Measurements from ENCODE around the gene SF1.
"Not testable (repeated sequence)": the region's sequence is repeated elsewhere in the genome, so short reads cannot be mapped to it uniquely, and the experiment has no call there.

Gene SF1, protein sequence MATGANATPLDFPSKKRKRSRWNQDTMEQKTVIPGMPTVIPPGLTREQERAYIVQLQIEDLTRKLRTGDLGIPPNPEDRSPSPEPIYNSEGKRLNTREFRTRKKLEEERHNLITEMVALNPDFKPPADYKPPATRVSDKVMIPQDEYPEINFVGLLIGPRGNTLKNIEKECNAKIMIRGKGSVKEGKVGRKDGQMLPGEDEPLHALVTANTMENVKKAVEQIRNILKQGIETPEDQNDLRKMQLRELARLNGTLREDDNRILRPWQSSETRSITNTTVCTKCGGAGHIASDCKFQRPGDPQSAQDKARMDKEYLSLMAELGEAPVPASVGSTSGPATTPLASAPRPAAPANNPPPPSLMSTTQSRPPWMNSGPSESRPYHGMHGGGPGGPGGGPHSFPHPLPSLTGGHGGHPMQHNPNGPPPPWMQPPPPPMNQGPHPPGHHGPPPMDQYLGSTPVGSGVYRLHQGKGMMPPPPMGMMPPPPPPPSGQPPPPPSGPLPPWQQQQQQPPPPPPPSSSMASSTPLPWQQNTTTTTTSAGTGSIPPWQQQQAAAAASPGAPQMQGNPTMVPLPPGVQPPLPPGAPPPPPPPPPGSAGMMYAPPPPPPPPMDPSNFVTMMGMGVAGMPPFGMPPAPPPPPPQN

DNA sequence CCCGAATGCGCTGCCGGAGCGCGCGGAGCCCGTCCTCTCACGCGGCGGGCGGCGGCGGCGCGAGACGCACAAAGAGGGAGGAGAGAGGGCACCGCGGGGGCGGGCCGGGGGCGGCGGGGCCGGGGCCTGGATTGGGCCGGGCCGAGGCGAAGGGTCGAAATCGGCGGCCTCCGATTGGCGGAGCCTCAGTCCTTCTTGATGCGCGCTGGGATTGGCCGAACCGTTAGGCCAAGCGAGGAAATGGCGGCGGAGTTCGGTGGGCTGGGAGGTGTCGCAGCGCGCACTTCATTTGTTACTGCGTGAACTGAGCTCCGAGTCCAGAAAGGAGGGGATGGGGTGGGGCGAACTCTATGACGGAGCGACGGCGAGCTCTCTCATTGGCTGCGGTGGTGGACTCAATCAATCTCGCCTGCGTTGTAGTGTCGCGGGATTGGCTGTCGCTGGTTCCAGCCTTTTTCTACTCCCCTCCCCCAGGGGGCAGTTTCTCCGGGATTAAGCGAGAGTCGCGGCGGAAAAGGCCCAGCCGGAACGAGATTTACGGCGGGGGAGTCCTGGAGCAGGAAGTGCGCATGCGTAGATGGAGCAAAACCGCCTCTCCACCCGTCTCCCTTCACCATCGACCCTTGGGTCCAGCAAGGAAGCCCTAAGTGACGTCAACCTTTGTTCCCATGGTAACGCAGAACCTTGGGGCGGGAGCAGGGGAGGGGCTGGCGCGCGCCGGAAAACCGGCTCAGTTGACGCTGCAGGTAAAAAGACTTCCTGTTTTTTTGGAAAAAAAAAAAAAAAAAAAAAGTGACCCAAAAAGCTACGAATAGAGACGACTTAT, at the start of gene SF1:
Gene SF1, minus strand, starts transcription at position 70 of the 826 bp plus-strand sequence. CDS start 150 bp downstream, outside the sequence.
- DNase-seq, result peak; percentile 100

DNA sequence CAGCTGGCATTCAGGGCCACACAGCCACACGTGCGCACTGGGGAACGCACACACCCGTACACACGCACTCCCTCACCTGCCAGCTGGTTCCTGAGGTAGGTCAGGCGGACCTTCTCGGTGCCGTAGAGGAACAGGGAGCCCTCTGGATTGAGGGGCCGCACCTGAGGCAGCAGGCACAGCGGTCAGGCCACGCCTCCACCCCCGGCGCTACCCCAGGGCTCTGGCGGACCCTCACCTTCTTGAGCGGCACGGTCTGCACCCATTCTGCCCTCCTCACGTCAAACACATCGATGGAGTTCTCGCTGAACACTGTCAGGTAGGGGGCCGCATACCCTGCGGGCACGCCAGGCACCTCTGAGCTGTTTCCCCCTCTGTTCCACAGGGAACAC, 49.1 kb upstream of the SF1 start:
- no peak for DNase-seq

DNA sequence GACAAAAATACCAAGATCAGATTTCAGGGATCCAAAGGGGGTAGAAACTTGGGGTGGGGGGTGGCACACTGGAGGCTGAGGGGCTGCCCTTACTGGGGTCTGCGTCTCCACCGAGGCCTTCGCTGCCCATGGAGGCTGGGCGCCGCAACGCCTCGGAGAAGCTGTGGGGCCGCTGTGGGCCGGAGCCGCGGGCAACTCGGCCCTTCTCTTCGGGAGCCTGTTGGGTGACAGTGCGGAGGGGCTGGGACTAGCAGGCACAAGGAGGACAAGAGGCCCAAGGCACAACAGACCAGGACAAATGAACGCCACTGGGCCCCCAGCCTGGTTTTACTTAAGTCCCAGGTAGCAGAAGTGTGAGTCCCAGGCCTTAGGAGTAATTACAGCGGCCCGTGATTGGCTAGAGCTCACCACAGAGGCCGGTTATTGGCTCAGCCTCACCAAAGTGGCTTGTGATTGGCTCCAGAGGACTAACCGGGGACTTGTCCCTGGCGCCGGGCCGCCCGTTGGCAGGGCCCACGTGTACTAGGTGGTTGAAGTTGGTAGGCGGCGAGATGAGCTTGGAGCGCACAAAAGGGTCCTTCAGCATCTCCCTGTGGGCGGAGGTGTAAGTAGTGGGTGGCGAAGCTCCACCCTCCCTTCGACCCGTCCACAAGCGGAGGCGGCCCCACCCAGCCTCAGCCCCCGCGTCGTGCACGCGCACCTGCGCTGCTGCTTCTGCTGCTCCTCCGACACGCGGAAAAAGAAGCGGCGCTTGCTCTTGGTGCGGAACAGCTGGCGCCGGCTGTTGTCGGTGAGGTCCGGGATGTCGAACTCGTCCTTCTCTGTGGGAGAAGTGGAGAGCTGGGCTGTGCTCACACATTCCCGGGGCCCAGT, 48.5 kb upstream of the SF1 start:
- no peak for DNase-seq

DNA sequence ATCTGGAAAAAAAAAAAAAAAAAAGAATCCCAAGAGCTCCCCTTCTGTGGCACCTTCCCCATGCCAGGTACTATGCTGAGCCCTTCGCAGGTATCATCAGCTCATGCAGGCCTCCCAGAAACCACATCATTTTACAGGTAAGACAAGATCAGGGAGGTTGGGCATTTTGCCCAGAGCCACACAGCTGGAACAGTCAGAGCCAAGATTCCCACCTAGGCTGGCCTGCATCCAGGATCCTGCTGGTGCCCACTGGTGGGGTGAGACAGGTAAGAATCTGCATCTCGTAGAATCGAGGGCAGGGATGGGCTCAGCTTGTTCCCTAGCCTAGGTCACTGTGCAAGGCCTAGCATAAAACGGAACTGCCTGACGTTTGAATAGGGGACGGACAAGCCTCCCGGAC, 47.7 kb upstream of the SF1 start:
- DNase-seq, result no peak

DNA sequence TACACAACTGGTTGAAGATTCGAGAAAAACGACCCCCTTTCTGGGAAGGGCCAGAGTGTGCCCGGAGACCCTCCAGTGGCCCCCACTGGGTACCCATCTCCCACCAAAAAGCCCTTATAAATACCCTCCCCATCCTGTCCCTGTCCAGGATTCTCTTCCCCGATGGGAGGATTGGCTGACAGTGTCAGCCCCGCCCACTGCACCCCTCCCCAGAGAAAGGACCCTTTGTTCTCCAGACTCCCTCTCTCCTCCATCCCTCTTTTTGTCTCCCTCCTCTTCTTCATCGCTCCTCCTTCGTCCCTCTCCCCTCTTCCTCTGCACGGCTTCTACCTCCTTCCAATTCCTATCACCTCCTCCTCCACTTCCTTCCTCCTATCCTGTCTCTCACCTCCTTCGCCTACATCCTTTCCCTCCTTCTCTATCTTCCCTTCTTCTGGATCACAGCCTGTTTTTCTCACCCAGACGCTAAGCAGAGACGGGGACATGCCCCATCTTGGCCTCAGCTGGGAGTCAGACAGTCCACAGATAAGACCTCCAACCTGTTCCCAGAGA, 45.3 kb upstream of the SF1 start:
- DNase-seq, result no peak

DNA sequence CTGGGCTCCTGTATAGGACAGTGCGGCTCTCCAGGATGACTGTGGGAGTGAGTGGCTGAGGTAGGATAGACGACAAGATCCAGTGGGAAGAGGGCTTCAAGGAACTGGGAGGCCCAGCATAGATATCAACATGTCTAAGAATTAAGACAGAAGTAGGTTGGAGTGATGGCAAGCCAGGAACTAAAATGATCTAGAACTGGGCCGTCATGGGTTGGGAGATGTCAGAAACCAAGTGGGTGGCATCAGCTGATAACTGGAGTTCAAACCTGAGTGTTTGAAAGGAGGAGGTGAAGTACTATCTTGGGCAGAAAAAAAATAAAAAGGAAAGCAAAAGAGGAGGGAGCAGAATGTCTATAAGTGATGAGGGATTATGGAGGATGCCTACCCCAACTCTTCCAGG, 39.1 kb upstream of the SF1 start:
- DNase-seq, result no peak

DNA sequence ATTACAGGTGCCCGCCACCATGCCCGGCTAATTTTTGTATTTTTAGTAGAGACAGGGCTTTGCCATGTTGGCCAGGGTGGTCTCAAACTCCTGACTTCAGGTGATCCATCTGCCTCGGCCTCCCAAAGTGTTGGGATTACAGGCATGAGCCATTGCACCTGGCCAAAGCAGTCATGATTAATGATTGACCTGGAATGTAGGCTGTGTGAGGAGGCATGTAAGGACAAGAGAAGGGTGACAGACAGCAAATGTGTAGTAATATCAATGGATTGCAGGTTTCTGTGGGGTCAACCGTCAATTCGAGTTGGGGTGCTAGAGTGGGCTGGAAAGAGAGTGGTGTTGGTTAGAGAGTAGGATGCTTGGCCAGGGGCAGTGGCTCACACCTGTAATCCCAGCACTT, 37.1 kb upstream of the SF1 start:
- not testable (repeated sequence) for DNase-seq

DNA sequence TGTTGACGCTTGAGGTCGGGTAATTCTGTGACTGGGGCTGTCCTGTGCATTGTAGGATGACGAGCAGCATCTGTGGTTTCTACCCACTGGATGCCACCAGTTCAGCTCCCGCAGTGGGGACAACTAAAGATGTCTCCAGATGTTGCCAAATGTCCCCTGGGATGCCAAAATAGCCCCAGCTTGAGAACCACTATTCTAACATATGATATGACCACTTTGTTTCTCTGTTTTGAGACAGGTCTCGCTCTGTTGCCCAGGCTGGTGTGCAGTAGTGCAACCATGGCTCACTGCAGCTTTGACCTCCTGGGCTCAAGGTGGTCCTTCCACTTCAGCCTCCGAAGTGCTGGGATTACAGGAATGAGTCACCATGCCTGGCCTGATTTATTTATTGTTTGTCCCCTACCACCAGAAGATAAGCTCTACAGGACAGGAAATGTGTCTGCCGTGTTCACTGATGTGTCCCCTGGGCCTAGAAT, 36.4 kb upstream of the SF1 start:
- DNase-seq, result no peak

DNA sequence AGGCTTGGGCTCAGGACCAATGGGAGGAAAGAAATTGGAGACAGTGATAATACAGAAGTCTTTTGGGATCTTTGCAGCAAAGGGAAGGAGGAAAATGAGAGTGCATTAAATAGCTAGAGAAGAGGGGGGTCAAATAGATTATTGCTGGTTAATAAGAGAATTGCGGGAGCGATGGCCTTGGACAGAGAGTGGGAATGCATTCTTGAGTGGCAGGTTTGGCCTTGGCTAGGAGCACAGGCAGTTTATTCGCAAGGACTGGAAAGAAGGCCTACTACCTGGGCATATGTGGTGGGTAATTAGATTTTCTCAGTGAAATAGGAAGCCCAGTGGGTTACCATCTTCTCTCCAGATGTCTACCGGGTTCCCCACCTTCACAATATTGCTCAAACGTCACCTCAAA, 35.5 kb upstream of the SF1 start:
- DNase-seq, result no peak

DNA sequence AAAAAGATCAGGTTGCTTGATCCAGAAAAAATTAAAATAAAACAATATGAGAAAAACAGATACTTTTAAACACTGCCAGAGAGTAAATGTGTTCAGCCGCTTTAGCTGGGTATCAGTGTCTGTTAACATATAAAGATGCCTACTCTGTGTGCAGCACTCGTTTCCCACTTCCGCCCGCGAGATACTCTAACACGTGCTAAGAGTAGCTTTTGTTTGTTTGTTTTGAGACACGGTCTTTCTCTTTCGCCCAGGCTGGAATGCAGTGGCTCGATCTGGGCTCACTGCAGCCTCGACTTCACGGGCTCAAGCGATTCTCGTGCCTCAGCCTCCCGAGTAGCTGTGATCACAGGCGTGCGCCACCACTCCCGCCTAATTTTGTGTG, 32.5 kb upstream of the SF1 start:
- no peak for DNase-seq

DNA sequence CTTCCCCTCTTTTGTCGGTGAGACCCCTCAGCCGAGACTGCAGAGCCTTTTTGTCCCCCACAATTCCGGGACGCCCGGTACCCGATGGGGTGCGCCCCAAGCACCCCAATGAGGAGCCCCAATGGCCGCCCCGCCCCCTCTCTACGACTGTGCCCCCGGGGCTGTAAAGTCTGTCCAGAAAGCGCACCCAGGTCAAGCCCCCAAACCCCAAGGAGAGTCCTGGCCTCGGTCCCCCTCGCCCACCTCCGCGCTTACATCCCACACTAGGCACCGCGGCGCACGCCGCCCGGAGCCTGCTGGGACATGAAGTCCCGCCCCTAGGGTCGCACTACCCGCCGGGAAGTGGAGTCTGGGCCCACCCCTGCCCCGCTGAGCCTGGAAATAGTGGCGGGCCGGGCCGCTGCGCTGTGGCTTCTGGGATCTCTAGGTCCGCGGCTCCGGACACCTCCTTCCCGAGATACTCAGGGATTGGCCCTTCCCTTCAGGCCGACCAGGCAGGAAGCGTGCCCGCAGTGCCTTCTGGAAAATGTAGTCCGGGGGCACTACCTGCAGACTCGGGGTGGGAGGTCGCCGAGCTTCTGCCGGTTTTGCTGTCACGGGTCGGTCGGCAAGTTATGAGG, 32.0 kb upstream of the SF1 start, which contains the start of gene MEN1:
Gene MEN1, minus strand, starts transcription at position 281 of the 620 bp plus-strand sequence. CDS start 442 bp downstream, outside the sequence.
- peak; percentile 94 for DNase-seq

DNA sequence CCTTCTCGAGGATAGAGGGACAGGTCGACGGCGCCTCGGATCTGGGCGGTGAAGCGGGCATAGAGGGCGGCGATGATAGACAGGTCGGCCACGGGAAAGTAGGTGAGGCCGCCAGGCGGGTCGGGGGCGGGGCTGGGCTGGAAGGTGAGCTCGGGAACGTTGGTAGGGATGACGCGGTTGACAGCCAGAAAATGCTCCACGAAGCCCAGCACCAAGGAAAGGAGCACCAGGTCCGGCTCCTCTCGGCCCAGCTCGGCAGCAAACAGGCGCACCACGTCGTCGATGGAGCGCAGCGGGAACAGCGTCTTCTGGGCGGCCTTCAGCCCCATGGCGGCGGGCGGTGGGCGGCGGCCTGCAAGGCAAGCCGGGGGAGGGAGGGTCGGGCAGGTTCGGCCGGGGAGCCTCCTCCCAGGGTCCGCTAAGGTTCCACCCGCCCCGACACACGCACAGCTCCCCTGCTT, 31.5 kb upstream of the SF1 start:
- DNase-seq, result peak; percentile 6

DNA sequence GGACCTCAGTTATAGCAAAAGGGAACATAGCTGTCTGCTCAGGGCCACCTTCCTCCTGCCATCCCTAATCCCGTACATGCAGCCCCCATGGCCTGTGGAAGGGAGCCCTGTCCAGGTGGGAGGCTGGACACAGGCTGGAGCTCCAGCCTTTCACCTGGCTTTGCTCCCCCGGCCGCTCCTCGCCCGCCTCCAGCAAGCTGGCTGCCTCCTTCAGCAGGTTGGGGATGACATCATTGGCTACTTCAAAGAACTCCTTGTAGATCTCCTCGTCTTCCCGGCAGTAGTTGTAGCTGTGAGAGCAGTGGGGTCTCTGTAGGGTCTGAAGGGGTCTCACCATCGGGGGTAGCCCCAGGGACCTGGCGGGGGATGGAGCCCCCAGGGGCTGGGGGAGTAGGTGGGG, 27.1 kb upstream of the SF1 start:
- DNase-seq, result no peak

DNA sequence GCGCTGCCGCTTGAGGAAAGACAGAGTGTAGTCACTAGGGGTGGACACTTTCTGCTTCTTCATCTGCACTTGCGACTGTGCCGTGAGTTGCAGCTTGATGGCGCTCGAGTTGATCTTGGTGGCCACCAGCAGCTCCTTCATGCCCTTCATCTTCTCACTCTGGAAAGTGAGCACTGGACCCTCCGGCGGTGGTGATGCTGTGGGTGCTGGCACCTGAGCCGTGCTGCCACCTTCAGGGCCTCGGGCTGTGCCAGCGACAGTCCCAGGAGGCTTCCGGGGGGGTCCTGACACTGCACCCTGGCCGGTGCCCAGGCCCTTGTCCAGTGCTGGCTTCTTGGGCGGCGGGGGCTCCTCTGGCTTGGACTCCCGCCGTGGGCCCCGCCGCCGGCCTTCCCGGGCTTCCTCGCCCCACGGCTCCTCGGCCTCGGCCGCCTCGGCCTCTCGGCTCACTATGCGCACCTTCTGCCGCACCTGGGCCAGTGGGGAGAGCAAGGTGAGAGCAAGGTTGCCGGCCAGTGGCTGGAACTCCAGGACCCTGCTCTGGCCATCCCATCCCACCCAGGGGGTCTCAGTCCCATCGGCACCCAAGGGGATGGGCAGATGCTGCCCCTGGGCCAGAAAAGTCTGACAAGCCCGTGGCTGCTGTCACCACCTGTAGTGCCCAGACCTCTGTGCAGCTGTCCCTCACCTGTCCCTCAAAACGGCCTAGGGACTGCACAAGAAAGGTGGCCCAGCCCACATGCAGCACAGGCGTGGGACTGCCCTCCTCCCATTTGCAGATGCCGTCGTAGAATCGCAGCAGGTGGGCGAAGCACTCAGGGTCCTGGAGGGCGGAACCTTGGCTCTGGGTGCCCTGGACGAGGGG, 26.2 kb upstream of the SF1 start:
- DNase-seq, result no peak

DNA sequence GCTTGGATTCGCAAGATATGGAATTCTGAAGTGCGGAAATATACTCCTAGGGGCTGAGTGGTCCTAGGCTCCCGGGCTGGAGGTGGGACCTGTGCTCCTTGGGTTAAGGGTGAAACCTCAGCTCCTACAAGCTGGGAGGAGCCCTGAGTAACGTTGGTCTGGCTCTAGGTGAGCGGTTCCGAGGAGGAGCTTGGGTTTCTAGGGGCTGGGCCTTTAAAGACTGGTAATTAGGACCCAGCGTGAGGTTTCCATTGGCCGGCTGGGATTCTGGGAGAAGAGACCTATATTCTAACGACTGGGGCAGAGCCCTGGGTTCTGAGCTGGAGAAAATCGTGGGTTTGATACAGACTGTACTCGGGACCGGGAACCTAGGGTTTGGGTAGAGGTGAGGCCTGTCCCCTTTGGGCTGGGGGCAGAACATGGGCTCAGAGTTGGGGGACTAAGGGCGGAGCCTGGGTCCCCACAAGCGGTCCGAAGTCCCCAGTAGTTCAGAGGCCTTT, 25.6 kb upstream of the SF1 start:
- DNase-seq, result no peak

DNA sequence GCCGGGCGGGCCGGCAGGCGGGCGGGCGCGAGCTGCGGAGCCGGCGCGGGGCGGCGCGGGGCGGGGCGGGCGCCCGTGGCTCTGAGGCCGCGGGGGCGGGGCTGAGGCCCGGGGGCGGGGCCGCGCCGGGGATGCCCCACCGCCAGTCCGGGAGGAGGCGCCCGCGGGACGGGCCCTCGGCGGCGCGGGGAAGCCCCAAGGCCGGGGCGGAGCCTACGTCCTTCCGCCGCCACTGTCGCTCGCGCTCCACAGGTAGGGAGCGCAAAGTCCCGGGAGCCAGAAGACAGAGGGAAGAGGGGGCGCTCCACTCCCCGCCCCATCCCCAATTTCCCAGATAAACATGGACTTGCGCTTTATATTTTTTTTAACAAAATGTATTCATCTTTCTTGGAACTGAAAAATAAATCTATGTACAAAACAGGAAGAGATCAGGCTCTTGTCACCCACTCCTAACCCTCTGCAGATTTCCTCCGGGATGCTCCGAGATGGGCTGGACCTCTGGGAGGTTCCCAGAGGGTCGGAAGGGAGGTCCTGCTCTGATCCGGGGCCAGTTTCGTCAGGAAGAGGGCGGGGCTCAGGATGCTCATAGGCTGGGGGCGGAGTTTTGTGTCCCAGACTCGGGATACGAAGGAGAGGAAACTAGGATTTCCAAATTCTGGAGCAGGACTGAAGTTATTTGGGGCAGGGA, 25.0 kb upstream of the SF1 start, which contains the start of gene MAP4K2:
Gene MAP4K2, minus strand, starts transcription at position 57 of the 688 bp plus-strand sequence. CDS start 65 bp downstream, outside the sequence.
- peak; percentile 91 for DNase-seq

DNA sequence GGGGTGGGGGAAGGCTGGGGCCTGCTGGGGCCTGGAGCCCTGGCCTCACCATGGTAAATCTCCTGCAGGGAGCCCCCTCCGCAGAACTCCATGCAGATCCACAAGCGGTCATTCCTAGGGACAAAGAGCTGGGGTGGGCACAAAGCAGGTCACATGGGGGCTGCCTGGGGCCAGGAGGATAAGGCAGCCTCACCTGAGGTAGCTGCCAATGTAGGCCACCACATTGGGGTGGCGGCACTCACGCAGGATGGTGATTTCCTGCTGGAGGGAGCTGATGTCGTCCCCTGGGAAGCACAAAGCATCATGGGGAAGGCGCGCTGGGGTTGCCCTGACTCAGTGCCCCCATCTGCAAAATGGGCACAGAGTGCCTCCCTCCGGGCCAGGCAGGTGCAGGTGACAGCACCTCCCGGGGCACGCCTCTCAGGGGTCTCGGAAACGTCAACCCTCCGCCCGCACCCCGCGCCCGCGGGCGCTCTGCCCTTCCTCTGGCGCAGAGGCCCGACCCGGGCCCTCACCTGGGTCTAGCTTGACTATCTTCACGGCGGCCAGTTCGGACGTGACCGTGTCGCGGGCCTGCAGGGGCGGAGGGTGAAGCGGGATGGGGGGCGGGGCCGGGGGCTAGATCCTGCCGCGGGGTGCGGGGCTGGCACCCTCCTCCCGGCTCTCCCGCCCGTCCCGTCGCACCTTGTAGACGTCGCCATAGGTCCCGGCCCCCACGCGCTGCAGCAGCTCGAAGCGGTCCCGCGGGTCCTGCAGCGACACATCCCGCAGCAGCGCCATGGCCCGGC, 24.2 kb upstream of the SF1 start:
- peak; percentile 56 for DNase-seq

DNA sequence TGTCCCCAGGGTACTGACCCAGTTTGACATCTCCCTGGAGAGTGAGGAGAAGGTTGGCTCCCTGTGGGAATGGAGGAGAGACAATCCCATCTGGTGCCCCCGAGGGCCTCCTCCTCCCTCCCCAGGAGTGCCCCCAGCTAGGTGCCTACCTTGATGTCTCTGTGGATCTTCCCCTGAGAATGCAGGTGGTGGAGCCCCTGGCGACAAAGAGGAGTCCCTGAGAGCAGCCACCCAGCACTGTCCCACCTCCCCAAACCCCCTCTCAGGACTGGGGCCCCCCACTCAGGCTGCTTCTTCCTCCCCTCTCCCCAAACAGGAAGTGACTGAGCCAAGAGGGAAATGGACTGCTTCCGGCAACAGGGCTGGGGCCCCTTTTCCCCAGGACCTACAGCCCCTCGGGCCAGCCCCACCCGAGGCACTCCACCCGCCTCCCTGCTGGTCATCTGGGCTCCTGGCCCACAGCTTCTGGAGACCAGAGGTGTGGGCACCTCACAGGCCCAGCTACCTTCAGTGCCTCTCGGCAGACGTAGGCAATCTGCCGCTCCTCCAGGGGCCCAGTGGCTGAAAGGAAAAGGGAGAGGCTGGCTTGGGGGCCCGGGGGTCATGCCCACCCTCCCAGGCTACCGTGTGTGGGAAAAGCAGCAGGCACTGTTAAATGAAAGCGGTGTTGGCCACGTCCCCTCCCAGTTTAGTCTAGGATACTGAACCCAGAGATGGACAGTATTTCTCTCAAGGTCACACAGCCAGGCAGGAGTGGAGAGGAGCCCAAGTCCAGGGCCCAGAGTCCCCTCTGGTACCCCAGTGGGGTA, 23.4 kb upstream of the SF1 start:
- DNase-seq, result peak; percentile 18
